GM18519 (cell line): Measurements from ENCODE around the gene C10orf90.

Source experiments
- ATAC-seq: cut with Tn5 transposase; IDR thresholded peaks from one replicate; pipeline ENCODE4 v1.9.1; 2021; ENCODE audit warnings: mild to moderate bottlenecking, moderate library complexity; ENCODE audit not compliant: unreplicated experiment, low FRiP score

Gene C10orf90

GRCh38 chr10:126375926-126376554 is 294.5 kb downstream of the C10orf90 start:
- ATAC-seq, result no peak

GRCh38 chr10:126375299-126375698 is 295.2 kb downstream of the C10orf90 start:
- no peak for ATAC-seq
